ENCODE measurements around the gene MYD88.

DNA sequence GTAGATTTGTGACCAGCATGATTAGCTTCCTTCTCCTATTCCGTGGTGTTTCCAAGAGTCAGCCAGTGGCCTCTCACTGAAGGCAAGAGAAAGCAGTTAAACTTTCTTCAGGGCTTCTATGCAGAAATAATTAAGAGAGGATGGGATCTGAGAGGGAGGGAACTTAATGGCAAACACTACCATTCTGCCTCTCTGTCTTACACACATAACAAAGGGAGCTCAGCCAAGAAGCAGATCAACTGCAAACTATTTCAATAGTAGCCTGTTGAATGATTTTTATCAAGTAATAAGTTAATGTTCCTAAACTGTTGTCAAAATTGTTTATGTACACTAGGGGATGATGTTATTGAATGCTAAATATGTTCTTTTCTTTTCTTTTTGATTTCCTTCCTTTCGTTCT, 38.7 kb downstream of the MYD88 start:
- TF ChIP-seq, protein P1, sequence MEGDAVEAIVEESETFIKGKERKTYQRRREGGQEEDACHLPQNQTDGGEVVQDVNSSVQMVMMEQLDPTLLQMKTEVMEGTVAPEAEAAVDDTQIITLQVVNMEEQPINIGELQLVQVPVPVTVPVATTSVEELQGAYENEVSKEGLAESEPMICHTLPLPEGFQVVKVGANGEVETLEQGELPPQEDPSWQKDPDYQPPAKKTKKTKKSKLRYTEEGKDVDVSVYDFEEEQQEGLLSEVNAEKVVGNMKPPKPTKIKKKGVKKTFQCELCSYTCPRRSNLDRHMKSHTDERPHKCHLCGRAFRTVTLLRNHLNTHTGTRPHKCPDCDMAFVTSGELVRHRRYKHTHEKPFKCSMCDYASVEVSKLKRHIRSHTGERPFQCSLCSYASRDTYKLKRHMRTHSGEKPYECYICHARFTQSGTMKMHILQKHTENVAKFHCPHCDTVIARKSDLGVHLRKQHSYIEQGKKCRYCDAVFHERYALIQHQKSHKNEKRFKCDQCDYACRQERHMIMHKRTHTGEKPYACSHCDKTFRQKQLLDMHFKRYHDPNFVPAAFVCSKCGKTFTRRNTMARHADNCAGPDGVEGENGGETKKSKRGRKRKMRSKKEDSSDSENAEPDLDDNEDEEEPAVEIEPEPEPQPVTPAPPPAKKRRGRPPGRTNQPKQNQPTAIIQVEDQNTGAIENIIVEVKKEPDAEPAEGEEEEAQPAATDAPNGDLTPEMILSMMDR (IDR thresholded peaks at IDR 0.05; ENCODE audit: insufficient read depth, low read depth, low read length), result no peak
- no peak for TF ChIP-seq EZH2 (IDR thresholded peaks at IDR 0.05; ENCODE audit: insufficient read depth, low read length)

All from astrocyte (in vitro differentiated cells and primary cell).